ENCODE results near the gene HOMEZ.
"Not testable (repeated sequence)": the region's sequence is repeated elsewhere in the genome, so short reads cannot be mapped to it uniquely, and the experiment has no call there.

The HOMEZ gene, protein sequence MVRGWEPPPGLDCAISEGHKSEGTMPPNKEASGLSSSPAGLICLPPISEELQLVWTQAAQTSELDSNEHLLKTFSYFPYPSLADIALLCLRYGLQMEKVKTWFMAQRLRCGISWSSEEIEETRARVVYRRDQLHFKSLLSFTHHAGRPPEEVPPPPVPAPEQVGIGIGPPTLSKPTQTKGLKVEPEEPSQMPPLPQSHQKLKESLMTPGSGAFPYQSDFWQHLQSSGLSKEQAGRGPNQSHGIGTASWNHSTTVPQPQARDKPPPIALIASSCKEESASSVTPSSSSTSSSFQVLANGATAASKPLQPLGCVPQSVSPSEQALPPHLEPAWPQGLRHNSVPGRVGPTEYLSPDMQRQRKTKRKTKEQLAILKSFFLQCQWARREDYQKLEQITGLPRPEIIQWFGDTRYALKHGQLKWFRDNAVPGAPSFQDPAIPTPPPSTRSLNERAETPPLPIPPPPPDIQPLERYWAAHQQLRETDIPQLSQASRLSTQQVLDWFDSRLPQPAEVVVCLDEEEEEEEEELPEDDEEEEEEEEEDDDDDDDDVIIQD

GRCh38 chr14:23286020-23286901 lies at the start of gene HOMEZ:
HOMEZ (minus strand) TSS chr14:23286132; CDS start chr14:23285952, 180 bp downstream.
- no peak for TF ChIP-seq CTCF (IDR thresholded peaks at IDR 0.05)
- Mint-ChIP-seq H3K27ac (peak within 1 kb of the TSS; percentile 100), H3K27me3 (ENCODE audit: low read depth, poor library complexity) (peaks cover 32% of the 10 kb centered on the region), H3K9me3 (no peaks in the 10 kb centered on the region), H3K4me3 (peak within 1 kb of the TSS; percentile 97), H3K36me3 (ENCODE audit: low read depth) (no peaks in the 10 kb centered on the region), H3K4me1 (peaks cover 42% of the 10 kb centered on the region)
- peak; percentile 99 for DNase-seq

DNA sequence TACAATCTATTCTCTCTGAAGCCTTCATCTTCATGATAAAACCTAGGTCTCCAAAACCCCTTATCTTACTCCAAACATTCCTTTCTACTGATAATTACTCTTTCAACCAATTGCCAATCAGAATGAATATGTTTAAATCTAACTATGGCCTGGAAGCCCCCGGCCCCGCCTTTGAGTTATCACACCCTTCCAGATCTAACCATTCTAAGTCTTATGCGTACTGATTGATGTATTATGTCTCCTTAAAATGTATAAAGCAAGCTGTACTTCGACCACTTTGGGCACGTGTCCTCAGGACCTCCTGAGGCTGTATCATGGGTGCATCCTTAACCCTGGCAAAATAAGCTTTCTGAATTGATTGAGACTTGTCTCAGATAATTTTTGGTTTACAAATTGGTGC lies 49.7 kb upstream of the HOMEZ start:
- no peak for DNase-seq
- peaks cover 45% of the 10 kb centered on the region for H3K27me3 Mint-ChIP-seq (ENCODE audit: low read depth, poor library complexity)
- TF ChIP-seq CTCF (IDR thresholded peaks at IDR 0.05): no peak
- peaks cover 38% of the 10 kb centered on the region for H3K9me3 Mint-ChIP-seq
- no peak overlapping the region for H3K27ac Mint-ChIP-seq
- H3K36me3 Mint-ChIP-seq (ENCODE audit: low read depth): no peaks in the 10 kb centered on the region
- no peaks in the 10 kb centered on the region for H3K4me1 Mint-ChIP-seq
- no peak overlapping the region for H3K4me3 Mint-ChIP-seq

DNA sequence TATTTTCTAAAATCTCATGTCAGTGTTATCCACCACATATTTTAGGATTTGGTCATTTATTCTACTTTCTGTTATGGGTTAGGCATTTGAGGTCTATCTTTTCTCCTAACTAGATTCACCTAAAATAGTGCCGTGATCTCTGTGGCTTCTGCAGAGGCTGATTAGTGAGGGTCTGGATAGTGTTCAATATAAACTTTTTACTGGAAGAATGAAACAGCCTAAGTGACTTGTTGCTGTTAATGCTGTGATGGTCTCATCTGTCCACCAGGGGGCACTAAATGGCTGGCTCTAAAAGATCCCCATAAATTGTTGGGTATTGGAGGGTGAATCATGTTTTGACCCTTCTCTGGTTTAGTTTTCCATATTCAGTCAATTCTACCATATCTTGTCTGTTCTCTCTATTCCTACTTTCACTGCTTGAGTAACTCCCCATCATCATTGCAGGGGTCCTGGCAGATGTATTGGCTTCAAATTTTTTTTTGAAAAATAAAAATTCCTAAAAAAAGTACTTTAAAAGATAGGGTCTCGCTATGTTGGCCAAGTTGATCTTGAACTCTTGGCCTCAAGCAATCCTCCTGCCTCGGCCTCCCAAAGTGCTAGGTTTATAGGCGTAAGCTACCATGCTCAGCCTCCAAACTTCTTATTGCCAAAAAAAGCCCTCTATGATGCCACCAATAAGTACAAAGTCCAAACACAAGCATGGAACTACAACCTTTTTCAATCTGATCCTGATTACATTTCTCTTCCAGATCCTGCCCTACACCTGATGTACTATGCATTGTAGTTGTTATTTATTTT lies 42.2 kb upstream of the HOMEZ start:
- no peak overlapping the region for H3K4me3 Mint-ChIP-seq
- peak; percentile 89 for TF ChIP-seq CTCF (IDR thresholded peaks at IDR 0.05)
- peaks cover 28% of the 10 kb centered on the region for H3K4me1 Mint-ChIP-seq
- DNase-seq: peak; percentile 72
- H3K27me3 Mint-ChIP-seq (ENCODE audit: low read depth, poor library complexity): peaks cover 9% of the 10 kb centered on the region
- H3K27ac Mint-ChIP-seq: no peak overlapping the region
- H3K36me3 Mint-ChIP-seq (ENCODE audit: low read depth): peaks cover 29% of the 10 kb centered on the region
- H3K9me3 Mint-ChIP-seq: no peaks in the 10 kb centered on the region

- no peak for TF ChIP-seq CTCF (IDR thresholded peaks at IDR 0.05)
- H3K27ac Mint-ChIP-seq: peak overlapping the region; percentile 86
These were observed 40.8 kb upstream of the HOMEZ start for GRCh38 chr14:23326491-23327332.

GRCh38 chr14:23325746-23326145 lies 39.8 kb upstream of the HOMEZ start:
- Mint-ChIP-seq H3K36me3 (ENCODE audit: low read depth) (peaks cover 35% of the 10 kb centered on the region), H3K27ac (peak overlapping the region; percentile 18), H3K4me1 (peaks cover 40% of the 10 kb centered on the region)
- DNase-seq; H3K27me3 Mint-ChIP-seq (ENCODE audit: low read depth, poor library complexity); H3K4me3 Mint-ChIP-seq; H3K9me3 Mint-ChIP-seq: not testable (repeated sequence)

More at GRCh38 chr14:23326491-23327332, 40.8 kb upstream of the HOMEZ start:
- no peak for DNase-seq
- no peak overlapping the region for H3K4me3 Mint-ChIP-seq
- H3K4me1 Mint-ChIP-seq: peaks cover 39% of the 10 kb centered on the region
- H3K27me3 Mint-ChIP-seq (ENCODE audit: low read depth, poor library complexity): peaks cover 7% of the 10 kb centered on the region
- no peaks in the 10 kb centered on the region for H3K9me3 Mint-ChIP-seq
- peaks cover 35% of the 10 kb centered on the region for H3K36me3 Mint-ChIP-seq (ENCODE audit: low read depth)
